ENCODE results near the gene RAPSN.

The RAPSN gene

GRCh38 chr11:47469361-47470179 is 20.6 kb upstream of the RAPSN start:
- no peak for DNase-seq
- no peak overlapping the region for H2BK120ac ChIP-seq (ENCODE audit: insufficient read depth, low read length, poor library complexity)
- H2BK5ac ChIP-seq (ENCODE audit: low read depth, low read length, poor library complexity): no peak overlapping the region
- H2BK12ac ChIP-seq (ENCODE audit: low read length): no peak overlapping the region
- no peak overlapping the region for H4K91ac ChIP-seq (ENCODE audit: low read depth, low read length)
- no peaks in the 10 kb centered on the region for H3K4me1 ChIP-seq (ENCODE audit: control insufficient read depth in 1 of 2, insufficient read depth in 2 of 2, low read length in 2 of 2)
- H3K9ac ChIP-seq (ENCODE audit: low read length): no peak overlapping the region
- no peak overlapping the region for H3K4me2 ChIP-seq (ENCODE audit: low read length)
- no CpG with 5 or more reads among the region's 7 CpGs for WGBS (ENCODE audit: extremely low coverage, insufficient coverage, insufficient read length)
- no peak overlapping the region for H2AK5ac ChIP-seq (ENCODE audit: low read length)
- H3K9me3 ChIP-seq (ENCODE audit: insufficient read depth, low read depth, low read length): peaks cover 3% of the 10 kb centered on the region
- H3K36me3 ChIP-seq (ENCODE audit: control insufficient read depth in 1 of 2, insufficient read depth in 2 of 2, low read length in 2 of 2): peaks cover 46 to 62% of the 10 kb centered on the region in 2 experiments
- no peak overlapping the region for H3K18ac ChIP-seq (ENCODE audit: low read length)
- H4K8ac ChIP-seq (ENCODE audit: low read depth, low read length): no peak overlapping the region
- H2AFZ ChIP-seq (ENCODE audit: insufficient read depth, low read length, poor library complexity): no peak overlapping the region
- H3K79me2 ChIP-seq (ENCODE audit: control insufficient read depth, insufficient read depth, low read length, poor library complexity): no peaks in the 10 kb centered on the region
- no peak overlapping the region for H3K4ac ChIP-seq (ENCODE audit: low read depth, low read length)
- H3K79me1 ChIP-seq (ENCODE audit: low read length): no peaks in the 10 kb centered on the region
- no peak overlapping the region for H4K12ac ChIP-seq (ENCODE audit: low read depth, low read length)
- H3K14ac ChIP-seq (ENCODE audit: low read length): no peak overlapping the region
- H3K4me3 ChIP-seq (ENCODE audit: low read depth, low read length): no peak overlapping the region
- no peaks in the 10 kb centered on the region for H3K27me3 ChIP-seq (ENCODE audit: insufficient read depth, low read length)
- H3K23ac ChIP-seq (ENCODE audit: low read length): no peak overlapping the region
- no peak overlapping the region for H3K27ac ChIP-seq (ENCODE audit: low read depth, low read length)

DNA sequence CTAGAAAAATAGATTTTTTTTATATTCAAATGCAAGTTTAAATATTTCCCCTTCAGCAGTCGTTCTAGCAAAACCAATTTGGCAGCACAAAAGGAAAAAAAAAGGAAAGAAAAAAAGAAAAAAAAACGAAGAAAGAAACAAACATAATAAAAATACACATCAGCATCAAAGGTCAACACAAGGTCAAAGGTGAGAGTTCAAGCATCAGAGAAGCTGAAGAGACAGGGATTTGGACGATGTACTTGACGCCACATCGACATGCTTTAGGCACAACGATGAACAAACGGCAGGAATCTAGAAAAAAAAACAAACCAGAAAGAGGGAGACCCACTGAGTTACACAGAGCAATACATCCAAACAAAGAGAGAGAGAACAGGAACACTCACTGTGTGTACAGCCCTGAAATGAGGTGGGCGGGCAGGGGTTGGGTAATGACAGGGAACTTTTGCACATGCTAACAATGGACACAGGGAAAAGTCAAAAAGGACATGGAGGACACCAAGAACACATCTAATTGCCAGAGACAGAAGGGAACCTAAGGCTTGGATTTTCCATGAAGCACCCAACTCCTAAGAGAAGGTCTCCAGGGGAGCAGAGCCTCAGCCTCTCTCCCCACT is 19.8 kb upstream of the RAPSN start:
- H3K18ac ChIP-seq (ENCODE audit: low read length): no peak overlapping the region

DNA sequence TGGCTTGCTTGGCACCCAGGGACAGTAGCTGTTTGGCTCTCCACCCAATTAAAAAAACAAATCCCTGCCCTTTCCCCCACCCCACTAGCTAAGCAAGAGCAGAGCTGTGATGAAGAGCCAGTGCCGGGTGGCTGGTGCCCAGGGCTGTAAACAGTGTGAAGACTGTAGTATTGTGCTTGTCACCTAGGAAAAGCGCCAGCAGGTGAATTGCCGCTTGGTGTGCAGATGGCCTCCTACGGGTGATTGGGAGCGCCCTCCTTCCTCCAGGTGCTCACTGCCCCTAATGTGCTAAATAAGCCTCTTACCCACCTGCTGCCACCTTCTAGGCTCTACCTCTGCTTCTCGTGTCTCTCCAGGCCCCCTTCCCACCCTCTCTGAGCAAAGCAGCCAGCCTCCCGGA is 18.4 kb upstream of the RAPSN start:
- WGBS (ENCODE audit: extremely low coverage, insufficient coverage, insufficient read length): no CpG with 5 or more reads among the region's 7 CpGs
- no peak overlapping the region for H2BK12ac ChIP-seq (ENCODE audit: low read length)
- no peak overlapping the region for H4K91ac ChIP-seq (ENCODE audit: low read depth, low read length)
- peaks cover 42 to 58% of the 10 kb centered on the region in 2 experiments for H3K36me3 ChIP-seq (ENCODE audit: control insufficient read depth in 1 of 2, insufficient read depth in 2 of 2, low read length in 2 of 2)
- H3K27me3 ChIP-seq (ENCODE audit: insufficient read depth, low read length): no peaks in the 10 kb centered on the region
- H2BK5ac ChIP-seq (ENCODE audit: low read depth, low read length, poor library complexity): no peak overlapping the region
- H2BK120ac ChIP-seq (ENCODE audit: insufficient read depth, low read length, poor library complexity): no peak overlapping the region
- H3K4me1 ChIP-seq (ENCODE audit: control insufficient read depth in 1 of 2, insufficient read depth in 2 of 2, low read length in 2 of 2): no peaks in the 10 kb centered on the region
- no peak overlapping the region for H3K4me3 ChIP-seq (ENCODE audit: low read depth, low read length)
- H3K27ac ChIP-seq (ENCODE audit: low read depth, low read length): no peak overlapping the region
- no peak overlapping the region for H3K23ac ChIP-seq (ENCODE audit: low read length)
- H2AFZ ChIP-seq (ENCODE audit: insufficient read depth, low read length, poor library complexity): no peak overlapping the region
- no peak overlapping the region for H2AK5ac ChIP-seq (ENCODE audit: low read length)
- H3K9ac ChIP-seq (ENCODE audit: low read length): no peak overlapping the region
- no peak overlapping the region for H4K12ac ChIP-seq (ENCODE audit: low read depth, low read length)
- no peak overlapping the region for H4K8ac ChIP-seq (ENCODE audit: low read depth, low read length)
- no peak overlapping the region for H3K4ac ChIP-seq (ENCODE audit: low read depth, low read length)
- H3K4me2 ChIP-seq (ENCODE audit: low read length): no peak overlapping the region
- H3K79me2 ChIP-seq (ENCODE audit: control insufficient read depth, insufficient read depth, low read length, poor library complexity): no peaks in the 10 kb centered on the region
- peaks cover 3% of the 10 kb centered on the region for H3K9me3 ChIP-seq (ENCODE audit: insufficient read depth, low read depth, low read length)
- no peak overlapping the region for H3K14ac ChIP-seq (ENCODE audit: low read length)
- H3K18ac ChIP-seq (ENCODE audit: low read length): no peak overlapping the region
- H3K79me1 ChIP-seq (ENCODE audit: low read length): no peaks in the 10 kb centered on the region
- no peak for DNase-seq

More for the DNA sequence above, 19.8 kb upstream of the RAPSN start:
- Histone ChIP-seq H3K4ac (ENCODE audit: low read depth, low read length) (no peak overlapping the region), H3K36me3 (ENCODE audit: control insufficient read depth in 1 of 2, insufficient read depth in 2 of 2, low read length in 2 of 2) (peaks cover 48 to 64% of the 10 kb centered on the region in 2 experiments), H2BK120ac (ENCODE audit: insufficient read depth, low read length, poor library complexity) (no peak overlapping the region), H2BK5ac (ENCODE audit: low read depth, low read length, poor library complexity) (no peak overlapping the region), H3K4me3 (ENCODE audit: low read depth, low read length) (no peak overlapping the region), H3K27ac (ENCODE audit: low read depth, low read length) (no peak overlapping the region), H3K4me2 (ENCODE audit: low read length) (no peak overlapping the region), H2AFZ (ENCODE audit: insufficient read depth, low read length, poor library complexity) (no peak overlapping the region), H3K23ac (ENCODE audit: low read length) (no peak overlapping the region), H3K4me1 (ENCODE audit: control insufficient read depth in 1 of 2, insufficient read depth in 2 of 2, low read length in 2 of 2) (no peaks in the 10 kb centered on the region), H3K27me3 (ENCODE audit: insufficient read depth, low read length) (no peaks in the 10 kb centered on the region), H2AK5ac (ENCODE audit: low read length) (no peak overlapping the region), H4K91ac (ENCODE audit: low read depth, low read length) (no peak overlapping the region), H4K12ac (ENCODE audit: low read depth, low read length) (no peak overlapping the region), H3K14ac (ENCODE audit: low read length) (no peak overlapping the region), H4K8ac (ENCODE audit: low read depth, low read length) (no peak overlapping the region), H3K79me2 (ENCODE audit: control insufficient read depth, insufficient read depth, low read length, poor library complexity) (no peaks in the 10 kb centered on the region), H3K9me3 (ENCODE audit: insufficient read depth, low read depth, low read length) (peaks cover 3% of the 10 kb centered on the region), H2BK12ac (ENCODE audit: low read length) (no peak overlapping the region), H3K79me1 (ENCODE audit: low read length) (no peaks in the 10 kb centered on the region), H3K9ac (ENCODE audit: low read length) (no peak overlapping the region)
- WGBS (ENCODE audit: extremely low coverage, insufficient coverage, insufficient read length): no CpG with 5 or more reads among the region's 8 CpGs
- no peak for DNase-seq

GRCh38 chr11:47466701-47467250 is 17.8 kb upstream of the RAPSN start:
- H4K12ac ChIP-seq (ENCODE audit: low read depth, low read length): no peak overlapping the region
- H2BK5ac ChIP-seq (ENCODE audit: low read depth, low read length, poor library complexity): no peak overlapping the region
- H3K36me3 ChIP-seq (ENCODE audit: control insufficient read depth in 1 of 2, insufficient read depth in 2 of 2, low read length in 2 of 2): peaks cover 37 to 54% of the 10 kb centered on the region in 2 experiments
- no peak overlapping the region for H3K4ac ChIP-seq (ENCODE audit: low read depth, low read length)
- H3K18ac ChIP-seq (ENCODE audit: low read length): no peak overlapping the region
- H3K14ac ChIP-seq (ENCODE audit: low read length): no peak overlapping the region
- H3K27ac ChIP-seq (ENCODE audit: low read depth, low read length): no peak overlapping the region
- no peak for DNase-seq
- no peak overlapping the region for H4K91ac ChIP-seq (ENCODE audit: low read depth, low read length)
- H2AK5ac ChIP-seq (ENCODE audit: low read length): no peak overlapping the region
- no peak overlapping the region for H3K23ac ChIP-seq (ENCODE audit: low read length)
- no peaks in the 10 kb centered on the region for H3K79me1 ChIP-seq (ENCODE audit: low read length)
- H3K27me3 ChIP-seq (ENCODE audit: insufficient read depth, low read length): no peaks in the 10 kb centered on the region
- no peak overlapping the region for H2AFZ ChIP-seq (ENCODE audit: insufficient read depth, low read length, poor library complexity)
- H3K4me1 ChIP-seq (ENCODE audit: control insufficient read depth in 1 of 2, insufficient read depth in 2 of 2, low read length in 2 of 2): no peaks in the 10 kb centered on the region
- H2BK12ac ChIP-seq (ENCODE audit: low read length): no peak overlapping the region
- no peak overlapping the region for H3K9ac ChIP-seq (ENCODE audit: low read length)
- peaks cover 3% of the 10 kb centered on the region for H3K9me3 ChIP-seq (ENCODE audit: insufficient read depth, low read depth, low read length)
- H2BK120ac ChIP-seq (ENCODE audit: insufficient read depth, low read length, poor library complexity): no peak overlapping the region
- H3K4me2 ChIP-seq (ENCODE audit: low read length): no peak overlapping the region
- H4K8ac ChIP-seq (ENCODE audit: low read depth, low read length): no peak overlapping the region
- no CpG with 5 or more reads among the region's 4 CpGs for WGBS (ENCODE audit: extremely low coverage, insufficient coverage, insufficient read length)
- no peaks in the 10 kb centered on the region for H3K79me2 ChIP-seq (ENCODE audit: control insufficient read depth, insufficient read depth, low read length, poor library complexity)
- H3K4me3 ChIP-seq (ENCODE audit: low read depth, low read length): no peak overlapping the region

All from trophoblast cell (in vitro differentiated cells and primary cell).